DMS79 treated with DMSO at 0.1 percent for 48 hours (cell line): Measurements from ENCODE around the gene AKAP6.
A peak's percentile ranks its signal among the peaks of the same experiment; 100 is the strongest.

ENCODE experiments used
- DNase-seq: peaks from one replicate; lab custom pipeline; 2025; lab: John Stamatoyannopoulos, UW

Gene AKAP6

DNA sequence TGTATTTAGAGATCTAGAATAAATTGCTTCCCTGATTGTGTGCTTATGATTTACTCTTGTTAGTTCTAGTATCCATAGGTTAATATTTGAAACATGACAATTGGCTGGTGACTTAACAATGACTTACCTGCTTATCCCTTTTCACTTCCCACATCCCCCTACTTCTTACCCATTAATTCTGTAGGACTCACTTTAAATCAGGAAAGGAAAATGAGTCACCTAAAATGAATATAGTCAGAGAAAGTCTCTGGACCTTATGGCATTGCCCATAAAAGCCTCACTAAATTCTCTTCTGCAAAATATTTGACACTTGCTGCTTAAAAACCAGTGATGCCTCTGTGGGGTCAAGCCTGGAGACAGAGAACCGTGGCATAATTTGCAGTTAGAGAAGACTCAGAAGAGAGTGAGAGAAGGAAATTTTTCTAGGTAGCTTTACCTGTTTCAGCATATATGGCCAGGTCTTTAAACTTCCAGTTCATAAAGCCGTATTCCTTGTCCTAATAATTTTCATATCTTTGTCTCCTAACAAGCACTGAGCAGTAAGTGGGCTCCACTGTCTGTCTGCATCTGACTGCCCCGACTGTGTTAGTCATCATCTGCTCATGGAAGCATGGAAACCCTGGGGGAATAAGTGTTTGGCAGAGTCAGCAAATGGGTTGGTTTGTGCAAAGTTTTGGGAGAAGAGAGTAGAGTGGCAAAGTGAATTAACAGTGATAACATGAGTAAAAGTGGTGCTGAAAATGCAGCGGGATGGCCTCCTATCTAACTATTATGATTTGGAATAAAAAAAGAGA lies 294.4 kb downstream of the AKAP6 start:
- no peak for DNase-seq

DNA sequence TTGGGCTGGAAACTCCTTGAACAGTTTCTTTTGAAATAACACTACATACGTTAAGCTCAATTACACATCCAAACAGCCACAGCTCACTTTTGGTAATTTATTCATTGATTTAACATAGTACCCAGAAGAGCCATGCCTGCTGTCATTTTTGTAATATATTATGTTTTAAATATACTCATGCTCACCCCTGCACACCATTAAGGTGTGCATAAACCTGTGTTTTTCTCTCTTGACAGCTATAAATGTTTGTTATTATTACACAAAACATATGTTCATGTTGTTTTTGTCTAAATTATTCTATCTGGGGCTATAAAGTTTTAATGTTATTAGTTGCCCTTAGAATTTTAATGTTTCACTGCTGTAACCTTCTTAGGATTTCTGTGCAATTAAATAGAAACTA lies 296.1 kb downstream of the AKAP6 start:
- peak; percentile 83 for DNase-seq

DNA sequence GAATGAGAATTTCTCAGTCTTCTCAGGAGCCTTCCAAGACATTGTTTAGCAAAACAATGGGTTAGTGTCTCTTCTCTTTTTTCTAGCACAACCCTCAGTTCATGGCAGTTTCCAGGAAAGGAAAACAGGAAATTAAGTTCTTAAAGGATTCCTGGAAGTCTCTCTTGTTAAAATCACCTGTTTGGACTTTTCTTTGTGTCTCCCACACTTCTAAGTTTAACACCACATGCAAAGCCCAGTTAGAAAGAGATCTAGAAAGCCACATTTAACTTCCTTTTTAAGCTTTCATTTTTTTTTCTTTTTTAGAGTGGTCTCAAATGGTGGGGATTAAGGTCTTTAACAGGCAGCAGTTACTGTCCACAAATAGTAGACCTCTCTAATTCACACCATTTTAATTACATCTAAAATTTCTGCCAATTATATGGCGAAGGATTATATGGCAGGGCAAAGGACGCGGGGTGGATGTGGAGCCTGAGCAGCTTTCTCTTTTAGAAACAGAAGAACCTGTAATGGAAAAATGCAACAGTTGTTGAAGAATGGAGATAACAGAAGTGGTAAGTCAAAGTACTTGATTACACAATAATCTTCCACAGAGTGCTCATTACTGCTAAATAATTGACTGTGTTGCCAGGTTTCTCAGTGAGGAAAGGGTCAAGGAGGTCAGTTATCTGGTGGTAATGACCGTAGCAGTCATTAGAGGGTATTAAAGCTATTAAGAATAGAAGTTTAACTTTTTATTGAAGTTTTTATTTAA lies 298.6 kb downstream of the AKAP6 start:
- DNase-seq, result no peak

DNA sequence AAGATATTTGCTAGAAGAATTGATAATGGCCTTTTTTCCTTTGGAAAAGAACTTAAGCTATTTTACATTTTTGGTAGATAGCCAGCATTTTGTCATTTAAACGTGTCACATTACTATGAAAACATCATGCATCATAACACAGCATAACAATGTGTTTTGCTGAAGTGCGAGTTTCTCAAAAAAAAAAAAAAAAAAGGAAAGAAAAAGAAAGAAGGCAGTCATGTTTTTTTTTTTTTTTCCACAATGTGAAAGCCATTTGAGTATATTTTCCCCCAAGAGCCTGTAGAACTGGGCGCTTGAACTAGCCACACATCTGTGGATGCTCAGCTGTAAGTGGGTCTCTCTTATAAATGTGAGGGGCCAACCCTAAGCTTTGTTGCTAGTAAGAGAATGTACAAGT lies 300.1 kb downstream of the AKAP6 start:
- no peak for DNase-seq

DNA sequence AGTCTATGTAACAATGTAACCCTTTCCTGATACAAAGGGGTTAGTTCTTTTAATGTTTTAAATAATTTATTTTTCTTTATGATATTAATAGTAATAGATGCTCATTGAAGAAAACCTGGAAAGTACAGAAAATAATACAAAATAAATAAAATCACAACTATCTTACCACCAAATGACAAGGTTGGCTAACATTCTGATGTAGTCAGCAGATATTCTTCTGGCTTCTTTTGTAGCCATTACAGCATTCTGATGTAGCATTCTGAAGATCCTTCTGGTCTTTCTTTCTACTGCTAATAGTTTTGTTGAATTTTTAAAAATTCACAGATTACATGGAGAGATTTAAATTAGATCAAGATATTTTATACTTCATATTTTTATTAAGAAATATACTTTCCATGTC lies 301.6 kb downstream of the AKAP6 start:
- no peak for DNase-seq

DNA sequence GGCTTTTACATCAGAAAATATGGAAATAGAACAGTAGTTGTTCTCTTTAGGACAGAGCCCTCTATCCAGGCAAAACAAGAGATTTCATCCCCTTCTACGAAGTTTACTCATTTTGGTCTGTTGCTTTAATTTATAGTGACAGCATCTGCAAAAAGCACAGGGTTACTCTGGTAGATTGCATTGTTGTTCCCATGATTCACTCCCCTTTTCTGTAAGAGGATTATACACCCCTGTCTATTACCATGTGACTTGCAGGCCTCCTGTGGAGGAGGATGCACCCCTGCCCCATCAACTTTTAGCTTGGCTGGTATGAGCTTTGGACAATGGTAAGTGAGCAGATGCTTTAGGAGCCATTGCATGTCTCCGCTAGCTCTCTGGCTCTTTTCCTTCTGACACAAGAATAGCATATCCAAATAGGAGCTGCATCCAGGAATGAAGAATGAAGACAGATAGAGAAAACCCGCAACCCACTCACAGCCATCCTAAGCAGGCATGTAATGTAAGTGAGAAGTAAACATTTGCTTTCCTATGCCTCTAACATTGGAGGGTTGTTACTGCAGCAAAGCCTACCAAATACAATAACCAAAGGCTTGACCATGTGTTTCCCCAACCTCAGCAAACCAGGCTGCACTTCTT lies 304.2 kb downstream of the AKAP6 start:
- no peak for DNase-seq

DNA sequence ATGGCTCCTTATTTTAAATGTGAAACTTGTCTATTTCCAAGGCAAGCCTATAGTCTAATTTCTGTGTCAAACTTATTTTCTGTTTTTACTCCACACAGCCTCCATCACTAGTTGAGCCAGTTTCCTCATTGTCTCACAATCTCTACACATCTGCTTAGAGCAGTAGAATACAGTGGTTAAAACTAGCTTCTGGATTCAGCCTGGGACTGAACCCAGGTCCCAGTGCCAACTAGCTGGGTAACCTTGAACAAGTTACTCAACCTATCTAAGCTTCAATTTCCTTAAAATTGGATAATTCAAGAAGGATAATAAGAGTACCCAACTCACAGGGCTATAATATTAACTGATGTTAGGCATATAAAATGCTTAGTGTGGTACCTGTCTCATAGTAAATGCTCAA lies 304.8 kb downstream of the AKAP6 start:
- no peak for DNase-seq

DNA sequence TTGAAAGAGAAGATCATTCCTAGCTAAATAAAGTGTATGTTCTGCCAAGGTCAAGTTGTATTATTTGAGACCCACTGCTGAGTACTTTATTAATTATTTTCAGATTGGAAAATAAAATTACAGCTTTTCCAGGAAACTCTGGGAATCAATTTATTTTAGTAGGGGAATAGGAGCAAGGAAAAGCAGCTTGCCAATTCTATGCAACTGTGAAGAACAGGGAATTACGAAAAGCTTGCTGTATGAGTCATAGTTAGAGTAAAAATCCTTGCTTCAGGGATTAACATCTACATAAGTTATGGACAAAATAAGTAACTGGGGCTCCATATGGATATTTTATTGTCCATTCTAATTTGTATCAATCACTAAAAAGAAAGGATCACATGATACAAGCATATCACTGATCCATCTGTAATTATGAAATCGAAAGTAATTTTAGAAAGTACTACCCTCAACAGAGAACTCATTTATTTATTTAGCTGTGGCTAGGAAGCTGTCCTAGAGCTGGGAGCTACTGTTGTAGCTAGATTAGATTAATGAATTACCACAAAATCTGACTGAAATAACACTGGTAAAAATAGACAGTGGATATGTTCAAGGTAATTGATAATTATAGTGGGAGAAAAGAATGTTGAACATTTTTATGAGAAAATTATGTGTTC lies 306.1 kb downstream of the AKAP6 start:
- DNase-seq, result no peak

DNA sequence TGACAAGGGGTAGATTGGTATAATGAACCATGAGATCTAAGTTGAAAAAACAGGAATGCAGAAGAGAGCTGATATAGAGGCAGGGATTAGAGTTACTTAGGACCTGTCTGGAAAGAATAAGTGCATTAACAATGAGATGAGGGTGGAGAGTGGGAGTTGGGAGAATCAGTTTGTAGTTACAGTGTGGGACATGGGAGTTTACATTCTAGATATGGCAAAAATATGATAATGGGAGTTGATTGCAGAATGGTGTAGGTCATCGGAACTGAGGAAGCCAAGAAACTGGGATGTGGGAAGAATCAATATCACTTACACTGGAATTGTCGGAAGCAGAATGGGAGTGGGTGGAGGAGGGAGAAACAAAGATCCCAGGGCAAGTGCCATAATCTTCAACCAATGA lies 308.5 kb downstream of the AKAP6 start:
- DNase-seq, result no peak

DNA sequence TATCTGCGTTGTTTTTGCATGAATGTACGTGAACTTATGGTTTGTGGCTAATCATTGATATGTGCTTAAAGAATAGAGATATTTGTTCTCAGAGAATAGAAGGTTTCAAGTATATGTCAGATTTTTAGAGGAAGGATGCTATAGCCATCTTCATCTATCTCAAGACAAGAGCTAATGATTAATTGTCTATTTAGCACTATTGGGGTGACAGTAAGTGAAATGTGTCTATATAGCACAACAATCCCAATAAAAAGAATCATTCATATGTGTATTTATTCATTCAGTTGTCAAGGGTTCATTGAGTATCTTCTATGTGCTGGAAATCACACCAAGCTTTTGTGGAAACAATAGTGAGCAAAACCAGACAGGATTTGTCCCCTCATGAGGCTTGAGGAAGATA lies 310.1 kb downstream of the AKAP6 start:
- DNase-seq, result no peak

DNA sequence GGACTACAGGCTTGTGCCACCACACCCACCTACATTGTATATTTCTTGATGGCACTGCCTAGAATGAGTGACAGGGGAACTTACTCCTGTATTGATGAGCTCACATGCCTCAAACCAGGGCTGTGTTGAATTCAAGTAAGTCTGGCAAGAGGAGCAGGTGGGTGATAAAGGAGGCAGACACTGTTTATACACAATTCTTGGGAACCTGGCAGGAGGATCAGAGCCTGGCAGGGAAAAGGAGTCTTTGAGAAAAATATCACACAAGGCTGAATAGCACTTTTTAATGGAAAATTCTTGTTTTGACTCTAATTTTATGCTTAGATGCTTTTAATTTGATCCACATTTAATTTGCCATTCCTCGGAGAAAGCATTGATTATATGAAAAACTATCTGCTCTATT lies 316.5 kb downstream of the AKAP6 start:
- no peak for DNase-seq

DNA sequence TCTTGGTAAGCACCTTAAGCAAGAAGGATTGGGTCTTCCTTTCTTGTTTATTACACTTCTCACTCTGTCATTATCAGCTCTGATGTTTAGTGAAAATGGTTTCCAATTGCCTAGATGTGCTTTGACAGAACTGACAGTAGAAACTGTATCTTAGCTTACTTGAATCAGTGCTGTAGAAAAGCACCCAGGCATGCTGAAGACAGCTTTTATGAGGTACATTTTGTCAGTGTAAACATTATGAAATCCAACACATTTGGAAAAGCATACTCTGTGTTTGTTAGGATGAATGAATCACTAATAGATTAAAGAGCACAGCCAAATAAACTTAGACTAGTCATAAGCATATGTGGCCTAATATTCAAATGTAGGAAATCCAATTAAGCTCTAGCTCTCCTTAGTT lies 319.3 kb downstream of the AKAP6 start:
- peak; percentile 32 for DNase-seq

DNA sequence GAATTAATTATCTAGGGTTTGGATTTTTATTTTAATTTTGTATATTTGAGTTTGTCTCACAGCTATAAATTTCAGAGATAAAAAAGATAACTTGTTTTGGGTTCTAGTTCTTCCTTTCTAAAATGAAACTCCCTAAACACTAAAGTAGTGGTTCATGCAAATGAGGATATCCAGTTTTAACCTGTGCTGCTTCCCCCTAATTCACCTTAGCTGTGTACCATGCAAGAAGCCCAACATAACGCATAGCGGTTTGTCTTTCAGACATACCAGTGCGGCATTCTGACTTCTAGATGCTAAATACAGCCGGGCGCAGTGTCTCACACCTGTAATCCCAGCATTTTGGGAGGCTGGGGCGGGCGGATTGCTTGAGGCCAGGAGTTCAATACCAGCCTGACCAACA lies 320.9 kb downstream of the AKAP6 start:
- no peak for DNase-seq

DNA sequence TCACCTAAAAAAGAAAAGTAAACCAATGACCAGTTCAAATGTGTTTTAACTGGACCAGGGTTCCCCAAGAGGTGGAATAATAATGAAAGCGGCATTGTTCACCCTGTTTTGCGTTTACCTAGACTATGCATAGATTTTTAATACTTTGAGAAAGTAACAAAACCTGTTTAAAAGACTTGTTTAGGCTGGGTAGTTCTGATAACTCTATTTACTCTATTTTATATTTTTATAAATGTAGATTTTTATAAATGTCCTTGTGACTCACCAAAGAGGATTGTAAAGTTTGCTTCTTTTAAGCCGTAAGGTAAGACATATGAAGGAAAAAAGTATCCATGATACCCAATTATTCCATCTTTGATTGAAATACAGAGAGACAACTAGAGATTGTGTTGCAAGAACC lies 321.6 kb downstream of the AKAP6 start:
- no peak for DNase-seq

DNA sequence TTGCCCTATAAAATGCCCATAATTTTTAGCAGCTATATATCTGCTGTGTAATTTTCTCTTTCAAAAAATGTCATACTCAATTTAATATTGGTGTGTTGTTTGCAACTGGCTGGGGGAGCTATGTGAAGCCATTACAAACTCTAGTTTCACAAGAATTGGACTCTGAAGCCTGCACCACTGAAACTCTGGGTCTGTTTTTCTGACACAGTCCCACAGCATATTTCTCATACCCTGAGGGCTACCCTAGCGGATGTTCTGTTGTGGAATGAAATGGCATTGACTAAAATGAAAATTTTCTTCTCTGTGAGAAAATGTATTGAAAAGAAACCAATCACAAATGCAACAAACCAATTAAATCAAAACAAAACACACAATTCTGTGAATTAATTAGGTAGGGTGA lies 325.0 kb downstream of the AKAP6 start:
- no peak for DNase-seq

DNA sequence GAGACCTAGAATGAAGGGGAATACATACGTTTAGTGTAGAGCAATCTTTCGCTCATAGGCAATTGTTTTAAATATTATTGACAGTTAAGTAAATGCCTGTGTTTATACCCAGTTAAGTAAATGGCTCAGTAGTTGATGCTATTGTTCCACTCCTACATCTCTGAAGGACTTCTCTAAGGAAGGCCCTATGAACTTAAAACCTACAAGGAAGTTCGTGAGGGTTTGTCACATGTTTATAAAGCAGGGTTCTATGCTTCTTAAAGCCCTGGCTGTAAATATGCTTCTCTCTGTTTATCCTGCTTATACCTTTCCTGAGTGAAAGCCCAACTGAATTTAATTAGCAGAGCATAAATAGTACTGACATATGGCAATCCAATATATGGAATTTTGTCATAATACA lies 327.5 kb downstream of the AKAP6 start:
- no peak for DNase-seq

DNA sequence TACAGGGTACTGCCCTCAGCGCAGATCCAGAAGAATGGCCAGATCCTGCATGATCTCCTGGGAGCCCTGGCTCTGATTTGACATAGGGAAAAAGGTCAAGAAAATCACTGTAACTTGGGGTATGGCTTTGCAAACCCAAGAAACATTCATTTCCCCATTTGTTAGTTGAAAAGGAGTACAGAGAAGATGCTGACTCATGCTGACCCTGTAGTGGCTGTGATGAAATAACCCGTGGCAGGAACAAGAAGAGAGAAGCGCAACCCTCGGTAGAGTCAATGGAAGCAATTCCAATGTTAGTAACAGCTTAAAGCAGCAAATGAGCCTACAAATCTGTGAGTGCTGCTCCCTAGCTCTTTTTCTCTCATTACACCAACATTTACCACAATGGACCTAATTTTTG lies 328.0 kb downstream of the AKAP6 start:
- no peak for DNase-seq

DNA sequence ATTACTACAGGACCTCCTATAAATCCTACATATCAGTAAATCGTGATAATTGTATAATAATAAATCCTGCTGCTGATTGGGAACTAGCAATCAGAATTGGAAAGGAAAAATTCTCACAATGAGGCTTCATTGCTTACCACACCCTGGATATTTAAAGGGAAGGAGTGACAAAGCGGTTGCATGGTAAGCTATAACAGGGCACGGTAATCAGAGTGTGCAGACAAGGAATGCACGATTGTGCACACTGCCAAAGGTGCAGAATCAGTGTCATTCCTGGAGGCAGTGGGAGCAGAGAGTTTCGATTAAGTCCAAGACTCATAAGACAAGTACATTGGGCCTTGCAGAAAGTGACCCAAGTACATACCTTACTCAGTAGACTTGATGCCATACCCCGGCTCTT lies 332.1 kb downstream of the AKAP6 start:
- no peak for DNase-seq

DNA sequence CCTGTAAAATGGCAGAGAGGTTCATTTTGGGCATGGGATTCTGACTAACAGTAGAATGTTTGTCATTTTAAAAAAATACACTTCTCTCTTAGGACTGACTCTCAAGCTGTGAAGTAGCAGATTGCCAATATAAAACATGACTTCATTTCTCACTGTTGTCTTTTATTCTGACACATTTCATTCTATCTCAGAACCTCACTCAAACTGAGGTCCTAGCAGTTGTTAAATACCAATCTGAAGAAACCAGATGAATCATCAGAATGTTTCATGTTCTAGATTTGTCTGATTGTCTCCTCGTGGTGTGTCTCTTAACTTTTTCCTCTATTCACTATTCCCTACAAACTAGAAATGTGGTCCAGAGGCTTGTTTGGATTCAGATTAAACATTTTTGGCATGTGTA lies 333.1 kb downstream of the AKAP6 start:
- no peak for DNase-seq

DNA sequence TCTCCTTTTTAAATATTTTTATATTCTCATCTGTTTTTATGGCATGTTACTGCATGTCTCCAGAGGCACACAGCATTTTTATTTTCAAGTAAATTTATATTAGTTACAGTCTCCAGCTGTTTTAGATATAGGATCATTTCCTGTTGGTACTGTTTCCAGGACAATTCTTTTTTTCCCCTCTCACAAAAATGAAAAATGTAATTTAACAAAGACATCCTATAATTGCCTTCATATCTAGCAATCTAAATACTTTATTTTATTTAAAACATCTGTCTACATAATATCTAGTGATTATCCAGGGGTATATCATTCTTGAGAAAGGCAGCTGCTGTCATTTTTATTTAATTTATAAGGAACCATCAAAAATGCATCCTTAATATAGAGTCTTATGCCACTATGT lies 337.2 kb downstream of the AKAP6 start:
- DNase-seq, result no peak

DNA sequence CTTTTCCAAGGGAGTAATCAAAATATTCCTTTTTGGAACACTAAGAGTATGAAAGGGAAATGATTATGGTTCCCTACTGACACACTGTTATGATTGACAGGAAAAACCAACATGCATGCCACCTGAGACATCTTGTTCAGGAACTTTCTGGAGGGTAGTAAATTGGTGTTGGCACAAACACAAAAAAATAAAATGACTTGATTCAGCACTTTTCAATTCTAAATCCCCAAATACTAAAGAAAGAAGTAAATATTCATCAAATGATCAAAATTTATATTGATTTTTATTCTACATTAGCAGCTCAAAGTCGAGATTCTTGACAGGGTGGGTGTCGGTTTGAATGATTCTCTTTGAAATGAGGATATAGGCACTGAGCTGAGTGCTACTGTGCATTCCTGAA lies 338.2 kb downstream of the AKAP6 start:
- no peak for DNase-seq

DNA sequence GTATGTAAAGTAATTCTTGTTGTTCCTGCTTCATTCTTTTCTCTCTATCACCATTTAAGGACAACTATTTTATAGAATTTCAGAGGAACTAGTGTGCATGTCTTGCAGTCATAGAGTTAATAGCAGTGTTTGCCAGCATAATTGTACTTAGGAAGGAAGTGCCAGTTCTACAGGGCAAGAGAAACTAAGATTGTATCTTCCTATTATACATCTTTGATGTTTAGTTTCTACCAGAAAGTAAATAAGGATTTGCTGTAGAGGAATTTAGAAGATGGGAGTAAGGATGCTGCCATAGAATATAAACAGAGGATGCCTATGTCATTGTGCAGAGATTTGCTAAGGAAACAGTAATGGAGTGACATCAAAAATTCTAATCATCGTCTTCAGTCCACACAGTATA lies 338.7 kb downstream of the AKAP6 start:
- no peak for DNase-seq

DNA sequence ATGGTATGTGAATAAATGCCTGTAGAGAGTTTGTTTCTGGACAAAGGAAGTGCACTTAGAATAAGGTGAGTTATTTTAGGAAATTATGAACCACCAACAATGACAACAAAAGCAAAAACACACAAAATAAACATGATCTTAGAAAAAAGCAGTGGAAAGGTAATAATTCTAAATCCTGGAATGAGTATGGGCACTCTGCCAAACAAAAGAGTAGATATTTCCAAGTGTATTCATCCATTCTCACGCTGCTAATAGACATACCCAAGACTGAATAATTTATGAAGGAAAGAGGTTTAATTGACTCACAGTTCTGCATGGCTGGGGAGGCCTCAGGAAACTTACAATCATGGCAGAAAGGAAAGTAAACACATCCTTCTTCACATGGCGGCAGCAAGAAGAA lies 340.3 kb downstream of the AKAP6 start:
- no peak for DNase-seq
